ENCODE measurements around the gene SETDB2. TPM values are rescaled to one million over a fixed set of nuclear protein-coding genes. Genes with fewer than 3 reads are reported as not detected.
A peak's percentile ranks its signal among the peaks of the same experiment; 100 is the strongest.

Gene SETDB2, protein sequence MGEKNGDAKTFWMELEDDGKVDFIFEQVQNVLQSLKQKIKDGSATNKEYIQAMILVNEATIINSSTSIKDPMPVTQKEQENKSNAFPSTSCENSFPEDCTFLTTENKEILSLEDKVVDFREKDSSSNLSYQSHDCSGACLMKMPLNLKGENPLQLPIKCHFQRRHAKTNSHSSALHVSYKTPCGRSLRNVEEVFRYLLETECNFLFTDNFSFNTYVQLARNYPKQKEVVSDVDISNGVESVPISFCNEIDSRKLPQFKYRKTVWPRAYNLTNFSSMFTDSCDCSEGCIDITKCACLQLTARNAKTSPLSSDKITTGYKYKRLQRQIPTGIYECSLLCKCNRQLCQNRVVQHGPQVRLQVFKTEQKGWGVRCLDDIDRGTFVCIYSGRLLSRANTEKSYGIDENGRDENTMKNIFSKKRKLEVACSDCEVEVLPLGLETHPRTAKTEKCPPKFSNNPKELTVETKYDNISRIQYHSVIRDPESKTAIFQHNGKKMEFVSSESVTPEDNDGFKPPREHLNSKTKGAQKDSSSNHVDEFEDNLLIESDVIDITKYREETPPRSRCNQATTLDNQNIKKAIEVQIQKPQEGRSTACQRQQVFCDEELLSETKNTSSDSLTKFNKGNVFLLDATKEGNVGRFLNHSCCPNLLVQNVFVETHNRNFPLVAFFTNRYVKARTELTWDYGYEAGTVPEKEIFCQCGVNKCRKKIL
- total RNA-seq = 10.8 to 12.0 TPM (median 11.6 TPM) in 3 replicates

DNA sequence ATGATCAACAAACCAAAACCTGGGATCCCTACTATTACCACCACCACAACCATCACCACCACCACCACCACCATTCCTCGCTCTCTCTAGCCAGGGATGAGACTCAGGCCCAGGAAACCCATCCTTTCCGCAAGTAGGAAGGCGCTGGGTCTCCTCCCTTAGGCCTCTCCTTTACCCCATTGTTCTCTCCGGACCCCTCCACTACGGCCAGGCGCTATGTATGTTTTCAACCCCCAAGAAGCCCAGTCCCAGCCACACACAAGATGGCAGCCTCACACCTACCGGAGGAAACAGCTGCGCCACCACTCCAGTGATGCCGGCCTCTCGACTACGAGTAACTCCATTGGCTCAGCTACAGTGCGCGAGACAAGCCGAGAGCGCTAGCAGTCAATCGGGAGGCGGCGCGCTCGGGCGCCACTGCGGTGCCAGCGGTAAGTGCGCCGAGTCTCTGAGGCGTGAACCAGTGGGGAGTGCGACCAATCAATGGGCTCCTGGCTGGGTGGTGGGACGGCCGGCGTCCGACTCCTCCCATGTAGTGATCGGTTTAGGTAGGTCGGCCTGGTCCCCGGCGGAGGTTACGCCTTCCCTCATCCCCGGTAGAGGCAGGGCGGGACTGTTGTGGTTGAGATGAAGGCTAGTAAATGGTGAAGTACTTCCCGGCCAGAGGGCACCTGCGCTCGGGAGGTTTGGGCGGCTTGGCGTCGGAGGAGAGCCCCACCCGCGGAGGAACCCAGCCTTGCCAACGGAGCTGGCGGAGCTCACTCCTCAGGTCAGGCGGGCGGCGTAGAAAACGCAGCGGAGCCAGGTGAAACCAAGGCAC is at the start of gene SETDB2, which contains the start of gene CAB39L:
SETDB2 (plus strand) TSS at position 571 of the 820 bp plus-strand sequence. CDS start 7,620 bp downstream, outside the sequence.
CAB39L (minus strand) TSS at position 361 of the 820 bp plus-strand sequence. CDS start 61,154 bp downstream, outside the sequence.
- DNase-seq (ENCODE audit: low spot score in 2 of 2, unreplicated experiment in 2 of 2) = peak; percentile 93 to 96
- TF ChIP-seq CTCF (IDR thresholded peaks at IDR 0.05; ENCODE audit: unreplicated experiment) = no peak
- no peaks in the 10 kb centered on the region for H3K9me3 Mint-ChIP-seq
- H3K36me3 Mint-ChIP-seq = no peaks in the 10 kb centered on the region
- H3K4me3 Mint-ChIP-seq = peak within 1 kb of the TSS; percentile 97
- H3K4me1 Mint-ChIP-seq = peaks cover 33% of the 10 kb centered on the region
- peak within 1 kb of the TSS; percentile 99 for H3K27ac Mint-ChIP-seq
- no peaks in the 10 kb centered on the region for H3K27me3 Mint-ChIP-seq (ENCODE audit: low read depth)

DNA sequence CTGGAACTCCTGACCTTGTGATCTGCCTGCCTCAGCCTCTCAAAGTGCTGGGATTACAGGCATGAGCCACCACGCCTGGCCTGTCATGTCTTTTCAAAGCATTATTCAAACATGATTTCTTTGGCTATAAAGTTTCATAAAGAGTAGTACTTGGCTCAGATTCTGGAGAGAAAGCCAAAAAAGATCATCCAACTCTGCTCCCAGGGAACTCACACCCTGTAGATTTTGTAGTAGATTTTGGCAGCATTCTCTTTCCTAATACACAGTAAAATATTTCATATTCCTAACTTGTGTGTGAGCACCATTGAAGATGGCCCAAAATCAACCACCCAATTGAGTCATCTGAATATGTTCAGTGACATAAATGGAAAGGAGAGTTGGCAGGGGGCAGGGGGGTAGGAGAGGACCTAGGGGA is 48.6 kb upstream of the SETDB2 start:
- TF ChIP-seq CTCF (IDR thresholded peaks at IDR 0.05; ENCODE audit: unreplicated experiment) = no peak
- H3K27ac Mint-ChIP-seq = no peak overlapping the region
- peaks cover 9% of the 10 kb centered on the region for H3K9me3 Mint-ChIP-seq
- H3K4me3 Mint-ChIP-seq = no peak overlapping the region
- H3K36me3 Mint-ChIP-seq = peaks cover 11% of the 10 kb centered on the region
- peaks cover 16% of the 10 kb centered on the region for H3K4me1 Mint-ChIP-seq
- peaks cover 1% of the 10 kb centered on the region for H3K27me3 Mint-ChIP-seq (ENCODE audit: low read depth)
- no peak for DNase-seq (ENCODE audit: low spot score in 2 of 2, unreplicated experiment in 2 of 2)

DNA sequence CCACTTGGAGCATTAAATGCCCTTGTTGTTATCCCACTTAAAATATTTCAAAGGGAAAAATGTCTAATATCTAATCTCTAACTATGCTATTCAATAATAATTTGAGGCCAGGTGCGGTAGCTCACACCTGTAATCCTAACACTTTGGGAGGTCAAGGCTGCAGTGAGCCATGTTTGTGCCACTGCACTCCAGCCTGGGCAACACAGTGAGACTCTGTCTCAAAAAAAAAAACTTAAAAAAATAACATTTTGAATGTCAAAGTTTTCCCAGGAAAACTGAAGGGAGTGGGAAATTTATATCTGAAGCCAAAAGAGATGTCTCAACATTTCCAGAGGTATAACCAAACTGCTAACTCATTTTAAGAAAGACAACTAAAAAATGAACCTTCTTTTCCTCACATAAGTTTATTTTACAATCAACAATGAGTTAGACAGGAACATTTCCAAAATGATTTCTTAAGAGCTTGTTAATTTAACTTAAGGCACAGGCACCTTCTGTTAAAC is 48.1 kb upstream of the SETDB2 start:
- Mint-ChIP-seq H3K36me3 (peaks cover 6% of the 10 kb centered on the region), H3K27ac (no peak overlapping the region), H3K27me3 (ENCODE audit: low read depth) (no peaks in the 10 kb centered on the region), H3K9me3 (peaks cover 8% of the 10 kb centered on the region), H3K4me3 (no peak overlapping the region), H3K4me1 (peaks cover 19% of the 10 kb centered on the region)
- no peak for TF ChIP-seq CTCF (IDR thresholded peaks at IDR 0.05; ENCODE audit: unreplicated experiment)
- DNase-seq (ENCODE audit: low spot score in 2 of 2, unreplicated experiment in 2 of 2) = no peak

- no peak for TF ChIP-seq CTCF (IDR thresholded peaks at IDR 0.05; ENCODE audit: unreplicated experiment)
- Mint-ChIP-seq H3K4me1 (peaks cover 34% of the 10 kb centered on the region), H3K36me3 (peaks cover 14% of the 10 kb centered on the region), H3K4me3 (peak overlapping the region; percentile 63), H3K9me3 (peaks cover 17% of the 10 kb centered on the region), H3K27ac (peak overlapping the region; percentile 78), H3K27me3 (ENCODE audit: low read depth) (no peaks in the 10 kb centered on the region)
- DNase-seq (ENCODE audit: low spot score in 2 of 2, unreplicated experiment in 2 of 2) = no peak
These were observed 44.1 kb upstream of the SETDB2 start for GRCh38 chr13:49399801-49400472.

Data from mesothelial cell of epicardium (in vitro differentiated cells).